Measurements from ENCODE around the gene E4F1. TPM values are rescaled to one million over a fixed set of nuclear protein-coding genes. Genes with fewer than 3 reads are reported as not detected.

E4F1 gene
- 26.0 and 32.0 TPM in 2 replicates for total RNA-seq

GRCh38 chr16:2223221-2223941 is at the start of gene E4F1:
E4F1 (plus strand) TSS chr16:2223591; CDS start chr16:2223614, 23 bp downstream.

GRCh38 chr16:2196162-2196980 is 27.0 kb upstream of the E4F1 start, which contains the start of gene CASKIN1:
CASKIN1 (minus strand) TSS chr16:2196605; CDS start chr16:2196432, 173 bp downstream.

GRCh38 chr16:2205104-2205966 is 18.1 kb upstream of the E4F1 start, which contains the start of gene MLST8:
MLST8 (plus strand) TSS chr16:2205454; CDS start chr16:2206086, 632 bp downstream.

GRCh38 chr16:2210386-2211365 is 12.7 kb upstream of the E4F1 start, which contains the start of gene BRICD5:
BRICD5 (minus strand) TSS chr16:2210863; CDS start chr16:2210833, 30 bp downstream.

GRCh38 chr16:2214719-2214968 is 8.7 kb upstream of the E4F1 start, which contains the start of gene PGP:
PGP (minus strand) TSS chr16:2214840; CDS start chr16:2214777, 63 bp downstream.

GRCh38 chr16:2236337-2237101 is 13.1 kb downstream of the E4F1 start, which contains the start of gene DNASE1L2:
DNASE1L2 (plus strand) TSS chr16:2236444; CDS start chr16:2236817, 373 bp downstream.

GRCh38 chr16:2251296-2252111 is 28.1 kb downstream of the E4F1 start, which contains the start of gene ECI1:
ECI1 (minus strand) TSS chr16:2251587; CDS start chr16:2251566, 21 bp downstream.

GRCh38 chr16:2267913-2268666 is 44.7 kb downstream of the E4F1 start, which contains the start of gene RNPS1:
RNPS1 (minus strand) TSS chr16:2268126; CDS start chr16:2264643, 3,483 bp downstream.

Other genes with a start within 250 kb of the E4F1 start
- 1.2 and 2.6 TPM in 2 replicates for gene NOXO1, start 242.1 kb upstream of the E4F1 start, total RNA-seq
- 8.9 and 24.9 TPM in 2 replicates for gene GFER, start 239.4 kb upstream of the E4F1 start, total RNA-seq
- gene SYNGR3, start 233.6 kb upstream of the E4F1 start, total RNA-seq: 4.7 and 4.8 TPM in 2 replicates
- 28.0 and 31.8 TPM in 2 replicates for gene ZNF598, start 213.8 kb upstream of the E4F1 start, total RNA-seq
- gene NPW, start 203.8 kb upstream of the E4F1 start, total RNA-seq: under 0.01 and 1.4 TPM in 2 replicates
- 12.8 and 17.1 TPM in 2 replicates for gene NHERF2, start 196.7 kb upstream of the E4F1 start, total RNA-seq
- 32.8 and 45.6 TPM in 2 replicates for gene NTHL1, start 175.8 kb upstream of the E4F1 start, total RNA-seq
- 30.6 and 31.3 TPM in 2 replicates for gene TSC2, start 175.6 kb upstream of the E4F1 start, total RNA-seq
- 74.2 and 96.1 TPM in 2 replicates for gene PKD1, start 87.7 kb upstream of the E4F1 start, total RNA-seq
- 0.48 and 1.7 TPM in 2 replicates for gene RAB26, start 75.0 kb upstream of the E4F1 start, total RNA-seq
- gene TRAF7, start 67.8 kb upstream of the E4F1 start, total RNA-seq: 60.2 and 78.9 TPM in 2 replicates
- 0.43 and 0.96 TPM in 2 replicates for gene CASKIN1, start 27.0 kb upstream of the E4F1 start, total RNA-seq
- 19.2 and 26.0 TPM in 2 replicates for gene MLST8, start 18.1 kb upstream of the E4F1 start, total RNA-seq
- 0.24 and 1.3 TPM in 2 replicates for gene BRICD5, start 12.7 kb upstream of the E4F1 start, total RNA-seq
- gene PGP, start 8.8 kb upstream of the E4F1 start, total RNA-seq: 14.5 and 19.0 TPM in 2 replicates
- not detected in 2 replicates for gene DNASE1L2, start 12.9 kb downstream of the E4F1 start, total RNA-seq
- gene ECI1, start 28.0 kb downstream of the E4F1 start, total RNA-seq: 51.8 and 119 TPM in 2 replicates
- gene RNPS1, start 44.5 kb downstream of the E4F1 start, total RNA-seq: 79.5 and 80.2 TPM in 2 replicates
- 0.43 and 3.9 TPM in 2 replicates for gene ABCA3, start 117.1 kb downstream of the E4F1 start, total RNA-seq
- gene CCNF, start 205.9 kb downstream of the E4F1 start, total RNA-seq: 3.0 and 7.2 TPM in 2 replicates
- 0.85 and 1.7 TPM in 2 replicates for gene TEDC2, start 236.5 kb downstream of the E4F1 start, total RNA-seq
- 0.24 TPM in 1 of 2 replicates, not detected in the other for gene NTN3, start 247.7 kb downstream of the E4F1 start, total RNA-seq

Data from tracheal epithelial cell (primary cell).